Body of pancreas (tissue), 4 donors: ENCODE results near the gene CRACR2A.

Experiments used
- POLR2A ChIP-seq, 3 donors: fragments of 450-650 bp; IDR thresholded peaks; one replicate each; pipeline ENCODE4 v1.6.1; 2016; ENCODE audit warnings: antibody characterized with exemption in 3 of 3, mild to moderate bottlenecking in 2 of 3
- TF ChIP-seq, protein P1 (sequence below), 7 experiments: fragments of 450-650 bp in 4 of 7; fragments of 200-600 bp in 3 of 7; sonication (generic) in 3 of 7; IDR thresholded peaks; one replicate each; pipeline ENCODE4 v1.5.1; 2016 to 2019; ENCODE audit warnings: antibody characterized with exemption in 7 of 7

DNA sequence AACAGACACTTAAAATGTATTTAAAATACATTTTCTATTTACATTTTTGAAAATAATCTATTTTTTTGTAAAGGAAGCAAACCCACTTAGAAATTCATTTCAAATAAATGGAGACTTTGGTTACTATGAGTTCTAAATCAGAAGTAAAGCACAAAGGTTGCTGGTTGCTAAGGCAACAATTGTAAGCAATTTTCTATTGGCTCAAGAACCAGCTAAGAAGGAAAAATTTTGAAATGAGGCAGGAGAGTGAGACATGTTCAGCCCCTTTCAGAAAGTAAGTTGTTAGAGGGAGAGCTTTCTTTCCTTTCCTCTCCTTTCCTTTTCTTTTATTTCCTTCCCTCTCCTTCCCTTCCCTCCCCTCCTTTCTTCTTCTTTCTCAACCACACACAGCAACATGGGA is 181.2 kb downstream of the CRACR2A start:
- TF ChIP-seq, protein P1, sequence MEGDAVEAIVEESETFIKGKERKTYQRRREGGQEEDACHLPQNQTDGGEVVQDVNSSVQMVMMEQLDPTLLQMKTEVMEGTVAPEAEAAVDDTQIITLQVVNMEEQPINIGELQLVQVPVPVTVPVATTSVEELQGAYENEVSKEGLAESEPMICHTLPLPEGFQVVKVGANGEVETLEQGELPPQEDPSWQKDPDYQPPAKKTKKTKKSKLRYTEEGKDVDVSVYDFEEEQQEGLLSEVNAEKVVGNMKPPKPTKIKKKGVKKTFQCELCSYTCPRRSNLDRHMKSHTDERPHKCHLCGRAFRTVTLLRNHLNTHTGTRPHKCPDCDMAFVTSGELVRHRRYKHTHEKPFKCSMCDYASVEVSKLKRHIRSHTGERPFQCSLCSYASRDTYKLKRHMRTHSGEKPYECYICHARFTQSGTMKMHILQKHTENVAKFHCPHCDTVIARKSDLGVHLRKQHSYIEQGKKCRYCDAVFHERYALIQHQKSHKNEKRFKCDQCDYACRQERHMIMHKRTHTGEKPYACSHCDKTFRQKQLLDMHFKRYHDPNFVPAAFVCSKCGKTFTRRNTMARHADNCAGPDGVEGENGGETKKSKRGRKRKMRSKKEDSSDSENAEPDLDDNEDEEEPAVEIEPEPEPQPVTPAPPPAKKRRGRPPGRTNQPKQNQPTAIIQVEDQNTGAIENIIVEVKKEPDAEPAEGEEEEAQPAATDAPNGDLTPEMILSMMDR (IDR thresholded peaks at IDR 0.05), result no peak
- no peak for TF ChIP-seq POLR2A (IDR thresholded peaks at IDR 0.05)
